ENCODE data around the gene GAL. TPM values are rescaled to one million over a fixed set of nuclear protein-coding genes. Genes with fewer than 3 reads are reported as not detected.

The GAL gene
- total RNA-seq, 1 experiment from 2014 or later = 65.2 TPM

GRCh38 chr11:68714060-68714856 is 29.9 kb downstream of the GAL start:
- Histone ChIP-seq H2BK15ac (ENCODE audit: low read depth, low read length) (no peak overlapping the region), H2AFZ (ENCODE audit: low read length) (no peak overlapping the region), H2BK5ac (ENCODE audit: insufficient read length, low read length) (no peak overlapping the region), H3K27me3 (ENCODE audit: insufficient read depth, low read length) (no peaks in the 10 kb centered on the region), H4K91ac (ENCODE audit: insufficient read length, low read depth, low read length) (no peak overlapping the region), H3K9me3 (ENCODE audit: control insufficient read depth, low read depth, low read length) (no peaks in the 10 kb centered on the region), H3K4me1 (ENCODE audit: insufficient read depth, low read length) (no peaks in the 10 kb centered on the region), H3K79me1 (ENCODE audit: insufficient read depth, low read depth, low read length, poor library complexity, severe bottlenecking) (no peaks in the 10 kb centered on the region), H2BK120ac (ENCODE audit: low read depth, low read length, poor library complexity, severe bottlenecking) (no peak overlapping the region), H3K14ac (ENCODE audit: insufficient read depth, low read length) (no peak overlapping the region), H2BK20ac (ENCODE audit: low read depth, low read length, poor library complexity, severe bottlenecking) (no peak overlapping the region), H4K20me1 (ENCODE audit: control insufficient read depth, insufficient read depth, insufficient read length) (no peaks in the 10 kb centered on the region), H3K56ac (ENCODE audit: insufficient read length, low read depth, low read length) (no peak overlapping the region), H2AK5ac (ENCODE audit: insufficient read length, low read length) (no peak overlapping the region), H3T11ph (ENCODE audit: low read length) (no peak overlapping the region), H3K23me2 (ENCODE audit: insufficient read length, low read depth, low read length, poor library complexity, severe bottlenecking) (no peaks in the 10 kb centered on the region), H4K5ac (ENCODE audit: insufficient read length, low read depth, low read length) (no peak overlapping the region), H3K4ac (ENCODE audit: low read depth, low read length) (no peak overlapping the region), H2BK12ac (ENCODE audit: insufficient read length, low read depth, low read length) (no peak overlapping the region), H3K4me2 (ENCODE audit: insufficient read depth, insufficient read length, low read length) (no peak overlapping the region), H3K9ac (ENCODE audit: extremely low read depth, insufficient read length, low read length) (no peak overlapping the region), H3K27ac (ENCODE audit: insufficient read length, low read depth, low read length) (no peak overlapping the region), H4K8ac (replicated peaks; ENCODE audit: insufficient read length, low read depth, low read length) (no peak overlapping the region), H3K18ac (ENCODE audit: insufficient read length, low read depth, low read length) (no peak overlapping the region), H3K23ac (ENCODE audit: insufficient read length, low read depth, low read length) (no peak overlapping the region), H3K79me2 (ENCODE audit: insufficient read depth, low read length) (no peaks in the 10 kb centered on the region)
- no peaks in the 10 kb centered on the region; a peak in 3 of 5 replicates for H3K9me3 Mint-ChIP-seq
- H3K36me3 Mint-ChIP-seq (ENCODE audit: insufficient read depth in 1 of 3, low read depth in 3 of 3) = no peaks in the 10 kb centered on the region
- peaks cover 24% of the 10 kb centered on the region in 2 experiments for H3K4me1 Mint-ChIP-seq
- no peak overlapping the region for H3K27ac Mint-ChIP-seq
- DNase-seq = no peak
- 100% methylated on average over 1 of the region's 23 CpGs for WGBS (ENCODE audit: extremely low coverage, insufficient read length, low lambda C conversion rate)
- TF ChIP-seq, protein P1, sequence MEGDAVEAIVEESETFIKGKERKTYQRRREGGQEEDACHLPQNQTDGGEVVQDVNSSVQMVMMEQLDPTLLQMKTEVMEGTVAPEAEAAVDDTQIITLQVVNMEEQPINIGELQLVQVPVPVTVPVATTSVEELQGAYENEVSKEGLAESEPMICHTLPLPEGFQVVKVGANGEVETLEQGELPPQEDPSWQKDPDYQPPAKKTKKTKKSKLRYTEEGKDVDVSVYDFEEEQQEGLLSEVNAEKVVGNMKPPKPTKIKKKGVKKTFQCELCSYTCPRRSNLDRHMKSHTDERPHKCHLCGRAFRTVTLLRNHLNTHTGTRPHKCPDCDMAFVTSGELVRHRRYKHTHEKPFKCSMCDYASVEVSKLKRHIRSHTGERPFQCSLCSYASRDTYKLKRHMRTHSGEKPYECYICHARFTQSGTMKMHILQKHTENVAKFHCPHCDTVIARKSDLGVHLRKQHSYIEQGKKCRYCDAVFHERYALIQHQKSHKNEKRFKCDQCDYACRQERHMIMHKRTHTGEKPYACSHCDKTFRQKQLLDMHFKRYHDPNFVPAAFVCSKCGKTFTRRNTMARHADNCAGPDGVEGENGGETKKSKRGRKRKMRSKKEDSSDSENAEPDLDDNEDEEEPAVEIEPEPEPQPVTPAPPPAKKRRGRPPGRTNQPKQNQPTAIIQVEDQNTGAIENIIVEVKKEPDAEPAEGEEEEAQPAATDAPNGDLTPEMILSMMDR (conservative IDR thresholded peaks at IDR 0.05) = no peak
- H3K4me3 Mint-ChIP-seq = no peak overlapping the region
- no peaks in the 10 kb centered on the region; the same call in 1 of the 2 replicates for H3K27me3 Mint-ChIP-seq (ENCODE audit: low read depth)
